Caco-2 (cell line): ENCODE measurements around the gene TRMT10C. TPM values are rescaled to one million over a fixed set of nuclear protein-coding genes. Genes with fewer than 3 reads are reported as not detected.

ENCODE experiments used
- BruUV-seq: library from RNA; stranded (reverse); fragments of 400-500 nt; replicated peaks from 2 replicates; lab custom pipeline; 2021; lab: Mats Ljungman, UMichigan
- CTCF ChIA-PET: fragments of 300-600 bp; sonication (Branson Sonifier 250); formaldehyde crosslinking; loops from one replicate; lab custom pipeline; 2022; ENCODE audit warnings: antibody characterized with exemption; lab: Charles Lee
- POLR2A ChIA-PET: fragments of 300-600 bp; sonication (Branson Sonifier 250); formaldehyde crosslinking; loops from one replicate; lab custom pipeline; 2022; ENCODE audit warnings: antibody characterized with exemption; lab: Charles Lee
- DNase-seq, 2 experiments: peaks; one replicate each; pipeline versions ENCODE4 v3.0.0 to v3.0.0-alpha.2; 2020 to 2022
- H3K27me3 ChIP-seq: replicated peaks from 2 replicates; pipeline ENCODE4 v1.6.0; 2011; ENCODE audit warnings: low read length; ENCODE audit not compliant: control insufficient read depth, insufficient read depth
- H3K36me3 ChIP-seq: 2 replicates; pipeline ENCODE4 v1.5.1; 2011; ENCODE audit warnings: low read length; ENCODE audit not compliant: control insufficient read depth, insufficient read depth
- H3K4me1 ChIP-seq: fragments of 250-450 bp; sonication (Bioruptor Pico); 2 replicates; pipeline ENCODE4 v1.5.1; 2020; ENCODE audit warnings: mild to moderate bottlenecking
- H3K4me3 ChIP-seq: 2 replicates; pipeline ENCODE4 v1.5.1; 2011; ENCODE audit warnings: low read depth, mild to moderate bottlenecking, control low read depth, low read length
- H3K9me3 ChIP-seq: fragments of 250-450 bp; sonication (Bioruptor Pico); 2 replicates; pipeline ENCODE4 v1.5.1; 2020; ENCODE audit warnings: mild to moderate bottlenecking, moderate library complexity
- H3K27ac Mint-ChIP-seq: one replicate; pipeline ENCODE4 v1.8.0; 2022; ENCODE audit warnings: mixed read lengths; ENCODE audit not compliant: unreplicated experiment
- H3K27me3 Mint-ChIP-seq: one replicate; pipeline ENCODE4 v1.8.0; 2022; ENCODE audit warnings: mixed read lengths; ENCODE audit not compliant: insufficient read depth, unreplicated experiment
- H3K36me3 Mint-ChIP-seq: one replicate; pipeline ENCODE4 v1.8.0; 2022; ENCODE audit warnings: mild to moderate bottlenecking, mixed read lengths; ENCODE audit not compliant: insufficient read depth, unreplicated experiment
- H3K4me1 Mint-ChIP-seq: one replicate; pipeline ENCODE4 v1.8.0; 2022; ENCODE audit warnings: low read depth, mixed read lengths; ENCODE audit not compliant: unreplicated experiment
- H3K4me3 Mint-ChIP-seq: one replicate; pipeline ENCODE4 v1.8.0; 2022; ENCODE audit warnings: mild to moderate bottlenecking, moderate library complexity, mixed read lengths; ENCODE audit not compliant: unreplicated experiment
- H3K9me3 Mint-ChIP-seq: one replicate; pipeline ENCODE4 v1.8.0; 2022; ENCODE audit warnings: mixed read lengths; ENCODE audit not compliant: unreplicated experiment
- intact Hi-C: fragments of 100-400 bp; cut with micrococcal nuclease; formaldehyde crosslinking; loops from one replicate; pipeline ENCODE4 v1.10.0; 2022; ENCODE audit not compliant: unreplicated experiment
- total RNA-seq: library from RNA; stranded (reverse); gene quantifications from 2 replicates; pipeline ENCODE4 v1.2.3, GENCODE V29; 2022
- TF ChIP-seq, protein P1 (sequence below), 2 experiments: fragments of 200-600 bp in 1 of 2; IDR thresholded peaks; 1 replicate in 1 of 2; 2 replicates in 1 of 2; pipeline versions ENCODE4 v1.5.1 to v1.8.0; 2011 to 2022; ENCODE audit warnings: antibody characterized with exemption in 1 of 2, control low read depth in 1 of 2, inconsistent platforms in 1 of 2, low read depth in 1 of 2, low read length in 1 of 2, mild to moderate bottlenecking in 1 of 2, moderate library complexity in 1 of 2; ENCODE audit not compliant: insufficient read depth in 1 of 2, severe bottlenecking in 1 of 2, unreplicated experiment in 1 of 2

The TRMT10C gene
- total RNA-seq, 1 experiment from 2014 or later, result 25.7 TPM

DNA sequence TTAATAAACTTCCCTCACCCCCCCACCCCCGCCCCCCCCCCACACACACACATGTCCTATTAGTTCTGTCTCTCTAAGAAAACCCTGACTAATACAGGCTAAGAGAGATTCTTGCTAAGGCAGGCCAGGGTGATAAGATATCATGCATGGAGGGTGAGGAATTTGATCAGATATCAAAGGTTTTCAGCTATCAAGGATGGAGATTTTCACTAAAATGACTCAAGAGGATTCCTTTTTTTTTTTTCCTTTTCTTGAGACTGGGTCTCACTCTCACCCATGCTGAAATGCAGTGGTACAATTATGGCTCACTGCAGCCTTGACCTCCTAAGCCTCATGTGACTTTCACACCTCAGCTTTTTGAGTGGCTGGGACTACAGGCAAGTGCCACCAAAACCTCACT, 33.8 kb upstream of the TRMT10C start:
- no peak overlapping the region for H3K4me3 Mint-ChIP-seq
- TF ChIP-seq, protein P1, sequence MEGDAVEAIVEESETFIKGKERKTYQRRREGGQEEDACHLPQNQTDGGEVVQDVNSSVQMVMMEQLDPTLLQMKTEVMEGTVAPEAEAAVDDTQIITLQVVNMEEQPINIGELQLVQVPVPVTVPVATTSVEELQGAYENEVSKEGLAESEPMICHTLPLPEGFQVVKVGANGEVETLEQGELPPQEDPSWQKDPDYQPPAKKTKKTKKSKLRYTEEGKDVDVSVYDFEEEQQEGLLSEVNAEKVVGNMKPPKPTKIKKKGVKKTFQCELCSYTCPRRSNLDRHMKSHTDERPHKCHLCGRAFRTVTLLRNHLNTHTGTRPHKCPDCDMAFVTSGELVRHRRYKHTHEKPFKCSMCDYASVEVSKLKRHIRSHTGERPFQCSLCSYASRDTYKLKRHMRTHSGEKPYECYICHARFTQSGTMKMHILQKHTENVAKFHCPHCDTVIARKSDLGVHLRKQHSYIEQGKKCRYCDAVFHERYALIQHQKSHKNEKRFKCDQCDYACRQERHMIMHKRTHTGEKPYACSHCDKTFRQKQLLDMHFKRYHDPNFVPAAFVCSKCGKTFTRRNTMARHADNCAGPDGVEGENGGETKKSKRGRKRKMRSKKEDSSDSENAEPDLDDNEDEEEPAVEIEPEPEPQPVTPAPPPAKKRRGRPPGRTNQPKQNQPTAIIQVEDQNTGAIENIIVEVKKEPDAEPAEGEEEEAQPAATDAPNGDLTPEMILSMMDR (IDR thresholded peaks at IDR 0.05; ENCODE audit: insufficient read depth in 1 of 2, low read depth in 1 of 2, low read length in 1 of 2, severe bottlenecking in 1 of 2, unreplicated experiment in 1 of 2), result no peak
- H3K27me3 Mint-ChIP-seq, result no peaks in the 10 kb centered on the region
- H3K4me1 Mint-ChIP-seq, result peaks cover 10% of the 10 kb centered on the region
- H3K4me3 ChIP-seq, result no peak overlapping the region
- H3K36me3 Mint-ChIP-seq, result no peaks in the 10 kb centered on the region
- H3K9me3 ChIP-seq, result 0 out of 2 replicates have a peak, but pooled peaks cover 8% of the 10 kb centered on the region
- ChIA-PET POLR2A (no interaction called here), CTCF (no interaction called here)
- H3K4me1 ChIP-seq, result peaks cover 8% of the 10 kb centered on the region
- intact Hi-C loops, result no loop called here
- peaks cover 16% of the 10 kb centered on the region for H3K9me3 Mint-ChIP-seq
- H3K27me3 ChIP-seq, result no peaks in the 10 kb centered on the region
- H3K36me3 ChIP-seq, result no peaks in the 10 kb centered on the region
- DNase-seq, result no peak
- H3K27ac Mint-ChIP-seq, result no peak overlapping the region
- BruUV-seq, result no TSS peak

DNA sequence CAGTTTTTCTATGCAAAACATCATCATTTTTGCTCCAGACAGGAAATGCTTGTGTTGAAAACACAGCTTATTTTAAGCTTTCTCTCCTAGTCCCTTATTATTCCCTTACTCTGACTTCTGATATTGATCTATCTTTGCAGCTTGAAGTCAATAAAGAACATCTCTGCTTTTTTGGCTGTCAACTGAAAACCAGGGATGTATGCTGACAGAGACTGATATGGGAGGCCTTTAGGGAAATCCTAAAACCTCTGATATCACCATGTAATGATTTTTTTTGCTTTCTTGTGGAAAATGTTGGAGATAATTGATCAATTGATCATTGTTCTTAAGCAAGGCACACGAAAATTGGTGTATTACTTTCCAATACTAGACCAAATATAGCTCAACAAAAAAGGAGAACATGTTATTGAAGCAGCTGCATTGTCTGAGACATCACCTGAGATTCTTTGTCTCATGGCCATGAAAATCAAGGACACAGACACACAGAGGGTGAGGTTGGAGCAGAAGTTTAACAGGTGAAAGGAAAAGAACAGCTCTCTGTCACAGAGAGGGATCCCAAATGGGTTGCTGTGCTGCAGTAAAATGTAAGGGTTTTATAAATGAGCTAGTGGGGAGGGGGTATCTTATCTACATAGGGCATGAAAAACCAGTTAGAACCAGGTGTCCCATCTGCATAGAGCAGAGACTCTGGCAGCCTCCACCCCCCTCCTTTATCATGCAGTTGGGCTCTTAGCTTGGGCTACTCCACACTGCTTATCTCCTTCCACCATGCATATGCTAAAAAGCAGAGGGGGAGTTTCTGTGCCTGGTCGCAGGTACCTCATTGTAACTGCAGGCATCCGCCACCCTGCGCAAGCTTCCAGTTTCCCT, 31.6 kb upstream of the TRMT10C start:
- intact Hi-C loops, result no loop called here
- no peaks in the 10 kb centered on the region for H3K27me3 Mint-ChIP-seq

DNA sequence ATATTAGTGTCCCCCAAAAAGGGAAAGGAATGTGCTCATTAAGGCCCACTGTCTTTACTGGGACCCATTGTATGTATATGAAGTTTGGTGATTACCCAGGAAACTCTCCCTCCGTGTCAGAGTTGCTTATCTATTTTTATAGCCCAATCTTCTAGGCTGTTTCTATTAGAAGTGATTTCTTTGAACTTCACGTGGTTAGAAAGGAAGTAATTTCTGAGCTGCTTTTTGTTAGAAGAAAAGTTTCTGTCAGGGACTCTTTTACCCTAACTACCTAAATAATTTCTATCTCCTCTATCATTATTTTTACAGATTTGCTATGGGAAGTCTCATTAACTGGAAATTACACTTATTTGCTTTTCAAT, 31.0 kb upstream of the TRMT10C start:
- TF ChIP-seq, protein P1 (IDR thresholded peaks at IDR 0.05; ENCODE audit: insufficient read depth in 1 of 2, low read depth in 1 of 2, low read length in 1 of 2, severe bottlenecking in 1 of 2, unreplicated experiment in 1 of 2), result no peak
- no peaks in the 10 kb centered on the region for H3K27me3 ChIP-seq
- no peak overlapping the region for H3K4me3 ChIP-seq
- H3K4me3 Mint-ChIP-seq, result no peak overlapping the region
- DNase-seq, result no peak
- H3K4me1 Mint-ChIP-seq, result peaks cover 16% of the 10 kb centered on the region
- H3K27ac Mint-ChIP-seq, result no peak overlapping the region
- no peaks in the 10 kb centered on the region for H3K36me3 Mint-ChIP-seq
- H3K9me3 Mint-ChIP-seq, result peaks cover 16% of the 10 kb centered on the region
- no peaks in the 10 kb centered on the region for H3K27me3 Mint-ChIP-seq
- no TSS peak for BruUV-seq
- ChIA-PET CTCF (no interaction called here), POLR2A (no interaction called here)
- intact Hi-C loops, result no loop called here
- 0 out of 2 replicates have a peak, but pooled peaks cover 8% of the 10 kb centered on the region for H3K9me3 ChIP-seq
- H3K4me1 ChIP-seq, result peaks cover 12% of the 10 kb centered on the region
- H3K36me3 ChIP-seq, result no peaks in the 10 kb centered on the region

More for the DNA sequence above, 31.6 kb upstream of the TRMT10C start:
- no peaks in the 10 kb centered on the region for H3K27me3 ChIP-seq
- ChIA-PET POLR2A (no interaction called here), CTCF (no interaction called here)
- no peak overlapping the region for H3K4me3 ChIP-seq
- Mint-ChIP-seq H3K9me3 (peaks cover 16% of the 10 kb centered on the region), H3K36me3 (no peaks in the 10 kb centered on the region), H3K4me1 (peaks cover 16% of the 10 kb centered on the region), H3K4me3 (no peak overlapping the region), H3K27ac (no peak overlapping the region)
- no TSS peak for BruUV-seq
- TF ChIP-seq, protein P1 (IDR thresholded peaks at IDR 0.05; ENCODE audit: insufficient read depth in 1 of 2, low read depth in 1 of 2, low read length in 1 of 2, severe bottlenecking in 1 of 2, unreplicated experiment in 1 of 2), result no peak
- H3K9me3 ChIP-seq, result 0 out of 2 replicates have a peak, but pooled peaks cover 8% of the 10 kb centered on the region
- DNase-seq, result no peak
- no peaks in the 10 kb centered on the region for H3K36me3 ChIP-seq
- peaks cover 12% of the 10 kb centered on the region for H3K4me1 ChIP-seq
